NCI-H187 treated with DMSO at 0.1 percent for 48 hours (cell line): ENCODE measurements around the gene ZNF599.
A peak's percentile ranks its signal among the peaks of the same experiment; 100 is the strongest.

Source experiments
- DNase-seq: peaks from one replicate; lab custom pipeline; 2025; lab: John Stamatoyannopoulos, UW

The ZNF599 gene

GRCh38 chr19:34744896-34745690 is 27.9 kb downstream of the ZNF599 start:
- no peak for DNase-seq

DNA sequence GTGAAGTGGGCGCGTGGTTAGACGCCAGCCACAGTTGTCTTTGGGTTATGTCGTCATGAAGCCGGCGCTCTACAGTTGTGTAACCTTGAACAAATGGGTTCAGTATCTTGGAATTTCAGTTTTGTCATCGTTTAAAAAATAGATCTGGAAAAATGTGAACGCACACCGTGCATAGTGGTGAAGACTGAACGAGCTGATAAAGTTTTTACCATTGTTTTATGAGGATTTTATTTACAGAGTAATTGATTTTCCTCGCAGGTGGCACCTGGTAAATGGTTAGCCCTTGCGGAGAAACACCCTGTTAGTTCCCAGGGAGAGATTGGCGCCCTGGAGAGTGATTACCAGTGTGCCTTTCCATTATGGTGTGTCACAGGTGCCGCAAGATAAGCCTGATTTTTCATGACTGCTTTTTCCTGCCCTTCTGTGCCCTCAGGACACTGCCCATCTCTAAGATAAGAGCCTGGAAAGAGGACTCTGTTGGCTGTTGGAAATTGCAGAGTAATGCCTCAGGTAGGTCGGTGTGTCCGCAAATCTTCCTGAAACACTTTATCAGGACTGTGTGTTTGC is 38.4 kb downstream of the ZNF599 start:
- no peak for DNase-seq

- DNase-seq, result peak; percentile 63
Observed at GRCh38 chr19:34733746-34734536, 39.1 kb downstream of the ZNF599 start, which contains the start of gene ZNF181. ZNF181 (plus strand) TSS chr19:34734243; CDS start chr19:34735038, 795 bp downstream.

DNA sequence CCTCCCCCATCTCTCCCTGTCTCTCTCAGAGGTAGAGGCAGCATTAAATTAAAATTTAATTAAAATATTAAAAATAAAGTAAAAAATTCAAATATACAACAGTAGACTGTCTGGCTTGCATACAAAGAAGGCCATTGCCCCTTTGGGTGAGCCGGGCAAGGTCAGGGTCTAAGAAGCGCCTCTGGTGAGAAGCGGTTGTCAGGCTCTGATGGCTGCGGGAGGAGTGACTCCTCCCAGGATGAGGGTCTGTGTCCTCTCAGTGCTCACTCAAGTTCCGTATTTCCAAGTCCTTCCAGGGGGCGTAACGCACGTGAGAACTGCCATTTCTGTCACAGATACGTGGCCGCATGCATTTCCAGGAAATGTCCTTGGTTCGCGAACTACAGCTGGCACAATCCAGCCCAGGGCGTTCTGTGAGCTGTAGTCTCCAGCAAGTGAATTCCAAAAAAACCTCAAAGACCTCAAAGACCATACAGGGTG is 39.7 kb downstream of the ZNF599 start:
- no peak for DNase-seq

- DNase-seq, result no peak
Observed at GRCh38 chr19:34732612-34733211, 40.3 kb downstream of the ZNF599 start.

GRCh38 chr19:34731964-34732363 is 41.1 kb downstream of the ZNF599 start:
- DNase-seq, result no peak

DNA sequence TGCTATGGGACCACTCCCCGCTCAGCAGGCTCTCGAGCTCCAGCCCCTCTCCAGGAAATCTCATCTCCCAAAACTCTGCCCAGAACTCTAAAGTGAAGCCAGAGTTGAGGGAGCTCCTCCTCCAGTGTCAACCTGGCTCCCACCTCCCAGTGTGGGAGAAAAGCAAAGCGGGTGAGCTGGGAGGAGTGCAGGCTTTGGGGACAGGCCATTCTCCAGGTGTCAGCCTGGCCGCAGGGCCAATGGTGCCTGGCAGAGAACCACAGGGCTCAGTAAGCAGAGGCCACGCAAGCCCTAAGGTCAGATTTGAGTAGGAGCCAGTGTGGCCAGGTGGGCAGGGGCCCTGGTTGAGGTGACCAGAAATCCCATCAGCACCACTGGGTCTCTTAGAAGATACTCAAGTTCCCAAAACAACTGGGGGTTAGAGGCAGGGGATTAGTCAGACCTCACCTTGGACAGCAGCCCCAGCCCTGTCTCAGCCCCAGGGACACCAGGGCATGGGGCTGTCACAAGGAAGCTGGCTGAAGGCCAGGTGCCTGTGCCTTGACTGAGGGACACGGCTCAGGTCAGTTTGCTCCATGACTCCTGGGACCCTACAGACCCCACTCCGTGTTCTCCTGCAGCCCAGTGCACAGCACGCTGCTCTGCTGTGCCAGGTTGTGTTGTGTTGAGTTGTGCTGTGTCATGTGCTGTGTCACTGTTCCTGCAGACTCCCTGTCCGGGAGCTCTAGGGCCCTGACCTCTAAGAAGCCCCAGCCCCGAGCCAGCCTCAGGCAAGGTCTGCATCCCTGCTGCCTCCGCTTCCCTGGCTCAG is 41.8 kb downstream of the ZNF599 start:
- no peak for DNase-seq

- no peak for DNase-seq
Observed at GRCh38 chr19:34725400-34725799, 47.6 kb downstream of the ZNF599 start.

DNA sequence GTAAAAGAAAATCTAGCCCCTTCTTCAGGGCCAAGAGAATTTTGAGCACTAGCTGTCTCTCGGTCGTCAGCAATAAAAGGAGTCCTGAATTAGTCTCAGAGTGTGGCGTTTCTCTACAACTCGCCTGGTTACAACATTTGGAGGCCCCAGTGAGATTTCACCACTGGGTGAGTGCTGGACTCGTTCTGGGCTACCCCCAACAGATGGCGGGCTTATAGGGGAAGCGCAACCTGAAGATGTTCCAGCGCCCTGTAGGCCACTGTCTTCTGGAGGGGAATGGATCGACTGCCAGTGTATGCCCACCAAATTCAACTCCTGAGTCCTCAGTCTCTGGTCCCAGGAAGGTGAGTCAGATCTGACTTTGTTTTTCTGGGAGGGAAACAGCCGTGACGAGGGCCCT is 50.7 kb downstream of the ZNF599 start:
- no peak for DNase-seq

DNA sequence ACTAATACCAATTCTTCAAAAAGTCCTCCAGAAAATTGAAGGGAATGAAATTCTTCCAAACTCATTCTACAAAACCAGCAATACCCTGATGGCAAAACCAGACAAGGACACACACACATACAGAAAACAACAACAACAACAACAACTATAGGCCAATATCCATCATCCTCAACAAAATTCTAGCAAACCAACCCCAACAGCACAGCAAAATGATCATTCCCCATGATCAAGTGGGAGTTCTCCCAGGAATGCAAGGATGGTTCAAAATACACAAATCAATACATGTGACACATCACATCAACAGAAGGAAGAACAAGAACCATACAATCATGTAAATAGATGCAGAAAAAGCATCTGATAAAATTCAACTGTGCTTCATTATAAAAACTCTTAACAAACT is 57.7 kb downstream of the ZNF599 start:
- DNase-seq, result no peak

- no peak for DNase-seq
Observed at GRCh38 chr19:34713262-34713637, 59.8 kb downstream of the ZNF599 start.

GRCh38 chr19:34712395-34713261 is 60.4 kb downstream of the ZNF599 start:
- DNase-seq, result peak; percentile 2

- DNase-seq, result no peak
Observed at GRCh38 chr19:34711890-34712289, 61.1 kb downstream of the ZNF599 start.
